Lower leg skin (tissue), 3 donors: Measurements from ENCODE around the gene A3GALT2.

ENCODE experiments used
- POLR2A ChIP-seq, 2 donors: fragments of 450-650 bp; IDR thresholded peaks; one replicate each; pipeline ENCODE4 v1.6.1; 2016 to 2017; ENCODE audit warnings: antibody characterized with exemption in 2 of 2, mild to moderate bottlenecking in 1 of 2, moderate library complexity in 1 of 2
- TF ChIP-seq, protein P1 (sequence below), 3 donors: fragments of 450-650 bp; IDR thresholded peaks; one replicate each; pipeline ENCODE4 v1.5.1; 2016; ENCODE audit warnings: antibody characterized with exemption in 3 of 3, mild to moderate bottlenecking in 3 of 3, moderate library complexity in 2 of 3

DNA sequence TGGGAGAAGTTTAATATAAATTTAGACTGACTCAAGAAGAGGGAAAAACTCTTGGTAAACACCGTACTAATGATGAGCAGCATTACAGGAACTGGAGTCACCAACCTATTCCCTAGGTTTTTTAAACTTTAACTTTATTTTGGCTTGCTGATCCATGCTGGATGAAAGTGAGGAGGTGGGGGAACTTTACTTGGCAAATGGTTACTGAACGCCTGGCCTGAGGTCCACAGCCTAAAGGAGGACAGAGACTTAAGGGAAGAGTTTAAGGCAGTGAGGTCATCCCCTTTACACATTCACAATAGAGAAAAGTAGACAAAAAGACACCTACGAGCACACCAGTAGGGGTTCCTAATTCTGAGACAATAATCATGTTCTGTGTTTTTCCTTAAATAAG is 25.6 kb upstream of the A3GALT2 start:
- TF ChIP-seq, protein P1, sequence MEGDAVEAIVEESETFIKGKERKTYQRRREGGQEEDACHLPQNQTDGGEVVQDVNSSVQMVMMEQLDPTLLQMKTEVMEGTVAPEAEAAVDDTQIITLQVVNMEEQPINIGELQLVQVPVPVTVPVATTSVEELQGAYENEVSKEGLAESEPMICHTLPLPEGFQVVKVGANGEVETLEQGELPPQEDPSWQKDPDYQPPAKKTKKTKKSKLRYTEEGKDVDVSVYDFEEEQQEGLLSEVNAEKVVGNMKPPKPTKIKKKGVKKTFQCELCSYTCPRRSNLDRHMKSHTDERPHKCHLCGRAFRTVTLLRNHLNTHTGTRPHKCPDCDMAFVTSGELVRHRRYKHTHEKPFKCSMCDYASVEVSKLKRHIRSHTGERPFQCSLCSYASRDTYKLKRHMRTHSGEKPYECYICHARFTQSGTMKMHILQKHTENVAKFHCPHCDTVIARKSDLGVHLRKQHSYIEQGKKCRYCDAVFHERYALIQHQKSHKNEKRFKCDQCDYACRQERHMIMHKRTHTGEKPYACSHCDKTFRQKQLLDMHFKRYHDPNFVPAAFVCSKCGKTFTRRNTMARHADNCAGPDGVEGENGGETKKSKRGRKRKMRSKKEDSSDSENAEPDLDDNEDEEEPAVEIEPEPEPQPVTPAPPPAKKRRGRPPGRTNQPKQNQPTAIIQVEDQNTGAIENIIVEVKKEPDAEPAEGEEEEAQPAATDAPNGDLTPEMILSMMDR (IDR thresholded peaks at IDR 0.05): no peak
- no peak for TF ChIP-seq POLR2A (IDR thresholded peaks at IDR 0.05)
